ENCODE data around the gene AKAP6.
"Not testable (repeated sequence)": the region's sequence is repeated elsewhere in the genome, so short reads cannot be mapped to it uniquely, and the experiment has no call there.

Gene AKAP6

GRCh38 chr14:32458720-32459119 is 129.6 kb downstream of the AKAP6 start:
- no peak overlapping the region for H3K27ac ChIP-seq
- TF ChIP-seq, protein P1, sequence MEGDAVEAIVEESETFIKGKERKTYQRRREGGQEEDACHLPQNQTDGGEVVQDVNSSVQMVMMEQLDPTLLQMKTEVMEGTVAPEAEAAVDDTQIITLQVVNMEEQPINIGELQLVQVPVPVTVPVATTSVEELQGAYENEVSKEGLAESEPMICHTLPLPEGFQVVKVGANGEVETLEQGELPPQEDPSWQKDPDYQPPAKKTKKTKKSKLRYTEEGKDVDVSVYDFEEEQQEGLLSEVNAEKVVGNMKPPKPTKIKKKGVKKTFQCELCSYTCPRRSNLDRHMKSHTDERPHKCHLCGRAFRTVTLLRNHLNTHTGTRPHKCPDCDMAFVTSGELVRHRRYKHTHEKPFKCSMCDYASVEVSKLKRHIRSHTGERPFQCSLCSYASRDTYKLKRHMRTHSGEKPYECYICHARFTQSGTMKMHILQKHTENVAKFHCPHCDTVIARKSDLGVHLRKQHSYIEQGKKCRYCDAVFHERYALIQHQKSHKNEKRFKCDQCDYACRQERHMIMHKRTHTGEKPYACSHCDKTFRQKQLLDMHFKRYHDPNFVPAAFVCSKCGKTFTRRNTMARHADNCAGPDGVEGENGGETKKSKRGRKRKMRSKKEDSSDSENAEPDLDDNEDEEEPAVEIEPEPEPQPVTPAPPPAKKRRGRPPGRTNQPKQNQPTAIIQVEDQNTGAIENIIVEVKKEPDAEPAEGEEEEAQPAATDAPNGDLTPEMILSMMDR (conservative IDR thresholded peaks at IDR 0.05) = no peak
- no peak for TF ChIP-seq ZFX (IDR thresholded peaks at IDR 0.05)

GRCh38 chr14:32460267-32460666 is 131.2 kb downstream of the AKAP6 start:
- H3K27ac ChIP-seq = no peak overlapping the region

GRCh38 chr14:32462553-32462952 is 133.5 kb downstream of the AKAP6 start:
- H3K27ac ChIP-seq = not testable (repeated sequence)

More at GRCh38 chr14:32460267-32460666, 131.2 kb downstream of the AKAP6 start:
- TF ChIP-seq, protein P1 (conservative IDR thresholded peaks at IDR 0.05) = no peak
- no peak for TF ChIP-seq ZFX (IDR thresholded peaks at IDR 0.05)

DNA sequence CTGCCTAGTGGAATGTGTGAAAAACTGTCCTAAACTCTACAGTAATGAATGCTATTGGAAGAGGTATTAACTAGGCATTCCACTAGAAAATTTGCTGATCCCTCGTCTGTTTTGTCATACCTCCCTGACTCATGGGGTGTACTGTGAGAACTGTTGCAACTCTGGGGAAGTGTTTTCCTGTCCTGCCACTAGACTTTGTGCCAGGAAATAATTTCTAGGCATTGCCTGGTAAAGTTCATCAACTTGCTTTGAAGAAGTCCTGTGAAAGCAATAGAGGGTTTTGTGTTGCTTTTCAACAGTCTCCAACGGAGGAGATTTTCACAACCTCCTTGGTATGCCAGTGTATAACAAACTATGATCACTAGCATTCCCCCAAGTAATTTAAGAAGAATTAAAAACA is 139.9 kb downstream of the AKAP6 start:
- TF ChIP-seq ZFX (IDR thresholded peaks at IDR 0.05) = no peak
- TF ChIP-seq, protein P1 (conservative IDR thresholded peaks at IDR 0.05) = no peak
- no peak overlapping the region for H3K27ac ChIP-seq

GRCh38 chr14:32469388-32470160 is 140.5 kb downstream of the AKAP6 start:
- TF ChIP-seq, protein P1 (conservative IDR thresholded peaks at IDR 0.05) = peak; percentile 82
- TF ChIP-seq ZFX (IDR thresholded peaks at IDR 0.05) = no peak
- no peak overlapping the region for H3K27ac ChIP-seq

- TF ChIP-seq, protein P1 (conservative IDR thresholded peaks at IDR 0.05) = no peak
- no peak for TF ChIP-seq ZFX (IDR thresholded peaks at IDR 0.05)
- no peak overlapping the region for H3K27ac ChIP-seq
Measured at GRCh38 chr14:32470161-32470715, 141.1 kb downstream of the AKAP6 start.

- TF ChIP-seq, protein P1 (conservative IDR thresholded peaks at IDR 0.05) = no peak
- no peak for TF ChIP-seq ZFX (IDR thresholded peaks at IDR 0.05)
- H3K27ac ChIP-seq = no peak overlapping the region
Measured at GRCh38 chr14:32471181-32471580, 142.1 kb downstream of the AKAP6 start.
